ENCODE results near the gene OR4F15. TPM values are rescaled to one million over a fixed set of nuclear protein-coding genes. Genes with fewer than 3 reads are reported as not detected.

Gene OR4F15
- total RNA-seq, 2 donors from 2014 or later = not detected

DNA sequence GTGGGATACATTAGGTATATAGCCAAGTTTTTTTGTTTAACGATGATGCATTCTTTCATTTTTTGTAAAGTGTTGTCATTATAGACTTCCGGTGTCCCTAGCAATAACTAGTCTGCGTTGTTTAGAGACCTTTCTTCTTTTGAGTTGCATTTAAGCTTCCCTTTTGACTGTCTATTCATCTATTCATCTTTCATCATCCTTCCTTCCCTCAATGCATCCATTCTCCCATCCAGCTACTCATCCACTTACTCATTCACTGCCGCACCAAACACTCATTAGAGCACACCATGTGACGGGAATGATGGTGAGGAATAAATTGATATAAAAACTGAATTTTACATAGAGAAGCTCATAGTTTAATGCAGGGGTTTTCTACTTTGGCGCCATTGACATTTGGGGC, 32.9 kb downstream of the OR4F15 start:
- Histone ChIP-seq H3K9me3 (no peaks in the 10 kb centered on the region), H3K36me3 (no peaks in the 10 kb centered on the region), H3K27me3 (no peaks in the 10 kb centered on the region), H3K4me1 (no peaks in the 10 kb centered on the region), H3K4me3 (no peak overlapping the region), H3K27ac (no peak overlapping the region)
- DNase-seq (ENCODE audit: low spot score) = no peak
- TF ChIP-seq, protein P1, sequence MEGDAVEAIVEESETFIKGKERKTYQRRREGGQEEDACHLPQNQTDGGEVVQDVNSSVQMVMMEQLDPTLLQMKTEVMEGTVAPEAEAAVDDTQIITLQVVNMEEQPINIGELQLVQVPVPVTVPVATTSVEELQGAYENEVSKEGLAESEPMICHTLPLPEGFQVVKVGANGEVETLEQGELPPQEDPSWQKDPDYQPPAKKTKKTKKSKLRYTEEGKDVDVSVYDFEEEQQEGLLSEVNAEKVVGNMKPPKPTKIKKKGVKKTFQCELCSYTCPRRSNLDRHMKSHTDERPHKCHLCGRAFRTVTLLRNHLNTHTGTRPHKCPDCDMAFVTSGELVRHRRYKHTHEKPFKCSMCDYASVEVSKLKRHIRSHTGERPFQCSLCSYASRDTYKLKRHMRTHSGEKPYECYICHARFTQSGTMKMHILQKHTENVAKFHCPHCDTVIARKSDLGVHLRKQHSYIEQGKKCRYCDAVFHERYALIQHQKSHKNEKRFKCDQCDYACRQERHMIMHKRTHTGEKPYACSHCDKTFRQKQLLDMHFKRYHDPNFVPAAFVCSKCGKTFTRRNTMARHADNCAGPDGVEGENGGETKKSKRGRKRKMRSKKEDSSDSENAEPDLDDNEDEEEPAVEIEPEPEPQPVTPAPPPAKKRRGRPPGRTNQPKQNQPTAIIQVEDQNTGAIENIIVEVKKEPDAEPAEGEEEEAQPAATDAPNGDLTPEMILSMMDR (IDR thresholded peaks at IDR 0.05) = no peak

DNA sequence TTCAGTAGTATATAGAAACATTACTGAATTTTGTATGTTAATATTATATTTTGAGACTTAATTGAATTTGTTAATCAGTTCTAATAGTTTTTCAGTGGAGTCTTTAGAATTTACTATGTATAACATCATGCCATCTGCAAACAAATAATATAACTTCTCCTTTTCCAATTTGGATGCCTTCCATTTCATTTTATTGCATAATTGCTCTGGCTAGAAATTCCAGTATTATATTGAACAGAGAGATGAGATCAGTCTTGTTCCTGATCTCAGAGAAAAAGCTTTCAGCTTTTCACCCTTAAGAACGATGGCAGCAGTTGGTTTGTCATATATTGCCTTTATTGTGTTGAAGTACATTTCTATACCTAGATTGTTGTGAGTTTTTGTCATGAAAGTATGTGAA, 40.4 kb downstream of the OR4F15 start:
- TF ChIP-seq, protein P1 (IDR thresholded peaks at IDR 0.05) = no peak
- Histone ChIP-seq H3K36me3 (no peaks in the 10 kb centered on the region), H3K4me1 (no peaks in the 10 kb centered on the region), H3K27me3 (no peaks in the 10 kb centered on the region), H3K27ac (no peak overlapping the region), H3K4me3 (no peak overlapping the region), H3K9me3 (no peaks in the 10 kb centered on the region)
- no peak for DNase-seq (ENCODE audit: low spot score)

Other genes starting within 250 kb of the OR4F15 start
- 10 to 100 TPM; 36.0 to 53.4 TPM for gene TM2D3, start 159.8 kb upstream of the OR4F15 start, total RNA-seq
- gene TARS3, start 87.7 kb upstream of the OR4F15 start, total RNA-seq = 10 to 100 TPM; 24.4 to 33.0 TPM
- gene OR4F6, start 8.7 kb upstream of the OR4F15 start, total RNA-seq = not detected

Measured in right atrium auricular region (tissue), 2 donors.